K562 (cell line): Measurements from ENCODE around the gene MEA1. TPM values are rescaled to one million over a fixed set of nuclear protein-coding genes. Genes with fewer than 3 reads are reported as not detected.
A peak's percentile ranks its signal among the peaks of the same experiment; 100 is the strongest.

Experiments used
- ATF7 ChIP-seq: fragments of 450-650 bp; IDR thresholded peaks from 2 replicates; pipeline ENCODE4 v1.7.1; 2014; ENCODE audit warnings: mild to moderate bottlenecking, moderate library complexity
- CBX3 ChIP-seq, 2 experiments: IDR thresholded peaks; 1 replicate in 1 of 2; 2 replicates in 1 of 2; pipeline ENCODE4 v1.6.1; 2012; ENCODE audit warnings: inconsistent platforms in 2 of 2, low read length in 2 of 2, borderline replicate concordance in 1 of 2, control low read depth in 1 of 2
- EP400 ChIP-seq: fragments of 450-650 bp; IDR thresholded peaks from 2 replicates; pipeline ENCODE4 v1.6.1; 2017; ENCODE audit warnings: antibody characterized with exemption, mild to moderate bottlenecking, moderate library complexity
- FOS ChIP-seq: IDR thresholded peaks from 3 replicates; pipeline ENCODE4 v1.6.1; 2011; ENCODE audit not compliant: insufficient read length; ENCODE audit errors: extremely low read depth
- HDAC8 ChIP-seq: fragments of 450-650 bp; IDR thresholded peaks from 2 replicates; pipeline ENCODE4 v1.6.1; 2016; ENCODE audit warnings: mild to moderate bottlenecking, missing genetic modification characterization, moderate library complexity, missing compliant biosample characterization
- HDGF ChIP-seq: fragments of 450-650 bp; IDR thresholded peaks from 2 replicates; pipeline ENCODE4 v1.6.1; 2016
- MTA3 ChIP-seq: fragments of 450-650 bp; formaldehyde crosslinking; IDR thresholded peaks from 2 replicates; pipeline ENCODE4 v1.6.1; 2017; ENCODE audit warnings: mild to moderate bottlenecking, borderline replicate concordance
- NCOA4 ChIP-seq: fragments of 450-650 bp; IDR thresholded peaks from 2 replicates; pipeline ENCODE4 v1.6.1; 2018; ENCODE audit warnings: mild to moderate bottlenecking; ENCODE audit not compliant: partially characterized antibody
- NFE2L1 ChIP-seq: fragments of 450-650 bp; IDR thresholded peaks from 2 replicates; pipeline ENCODE4 v1.6.1; 2016; ENCODE audit warnings: missing genetic modification characterization, low read depth, mild to moderate bottlenecking, missing compliant biosample characterization, moderate library complexity, borderline replicate concordance
- NR1H2 ChIP-seq: sonication (generic); formaldehyde crosslinking; IDR thresholded peaks from 2 replicates; pipeline ENCODE4 v1.4.0; 2020; ENCODE audit warnings: mild to moderate bottlenecking, missing genetic modification reagents
- PKNOX1 ChIP-seq: fragments of 450-650 bp; IDR thresholded peaks from 2 replicates; pipeline ENCODE4 v1.6.1; 2016
- POLR2H ChIP-seq: IDR thresholded peaks from 2 replicates; pipeline ENCODE4 v1.6.1; 2016; ENCODE audit warnings: missing genetic modification characterization, low read depth, mild to moderate bottlenecking, control low read depth, missing compliant biosample characterization, moderate library complexity
- PURB ChIP-seq: sonication (generic); formaldehyde crosslinking; IDR thresholded peaks from 2 replicates; pipeline ENCODE4 v1.9.0; 2021; ENCODE audit warnings: low read depth, mild to moderate bottlenecking, missing genetic modification reagents
- TEAD2 ChIP-seq: fragments of 450-650 bp; IDR thresholded peaks from 2 replicates; pipeline ENCODE4 v1.6.1; 2016; ENCODE audit warnings: missing genetic modification characterization, control low read depth, missing compliant biosample characterization
- TFAP4 ChIP-seq: sonication (generic); formaldehyde crosslinking; IDR thresholded peaks from 2 replicates; pipeline ENCODE4 v1.8.0; 2022; ENCODE audit warnings: missing genetic modification reagents, mild to moderate bottlenecking, moderate library complexity, borderline replicate concordance
- TRIM25 ChIP-seq: fragments of 450-650 bp; IDR thresholded peaks from 2 replicates; pipeline ENCODE4 v1.7.0; 2016; ENCODE audit warnings: borderline replicate concordance
- ZBTB7A ChIP-seq: IDR thresholded peaks from 2 replicates; pipeline ENCODE4 v1.6.1; 2011; ENCODE audit warnings: low read depth, mild to moderate bottlenecking, low read length, moderate library complexity, borderline replicate concordance; ENCODE audit not compliant: control insufficient read depth
- ZNF134 ChIP-seq: fragments of 250-450 bp; sonication (Bioruptor Pico); conservative IDR thresholded peaks from 2 replicates; pipeline ENCODE4 v1.4.0; 2020
- ZNF586 ChIP-seq: fragments of 450-650 bp; formaldehyde crosslinking; conservative IDR thresholded peaks from 2 replicates; pipeline ENCODE4 v1.4.0; 2020; ENCODE audit warnings: mild to moderate bottlenecking, moderate library complexity
- ZNF592 ChIP-seq: fragments of 450-650 bp; IDR thresholded peaks from 2 replicates; pipeline ENCODE4 v1.6.1; 2017; ENCODE audit warnings: antibody characterized with exemption, mild to moderate bottlenecking
- polyA plus RNA-seq, 8 experiments: library from polyadenylated mRNA; depleted of rRNA in 4 of 8; stranded (reverse) in 5 of 8; unstranded in 3 of 8; fragments of >200 nt; fragmentation: Nextera tagmentation in 2 of 8; fragmentation: Illumina TruSeq in 1 of 8; extraction: Ambion mirVana in 2 of 8; extraction: Trizol in 1 of 8; gene quantifications; 2 replicates each; pipeline versions ENCODE4 v1.2.1 to v1.2.3, GENCODE V29; 2011 to 2014; ENCODE audit warnings: inconsistent platforms in 1 of 8, missing spikeins in 1 of 8
- total RNA-seq, 7 experiments: library from RNA; depleted of rRNA in 6 of 7; stranded (reverse); fragments of >200 nt in 6 of 7; fragmentation: Illumina TruSeq in 2 of 7; extraction: Trizol in 2 of 7; gene quantifications; 2 replicates each; pipeline versions ENCODE4 v1.2.1 to v1.2.3, GENCODE V29; 2011 to 2021; ENCODE audit warnings: low replicate concordance in 1 of 7

The MEA1 gene
- total and polyA plus RNA-seq, 9 of the 15 experiments (the other 6 are each of a cell fraction or from before 2014, with no cell fraction given) = 86.8 to 210 (median 152) TPM

- TF ChIP-seq ZNF592 (peak; percentile 70), MTA3 (peak; percentile 78), HDAC8 (tag) (0 out of 2 replicates have a peak, but pooled peaks have one; percentile 28), TFAP4 (no peak; the same call in 1 of the 2 replicates), CBX3 (IDR thresholded peaks at IDR 0.05; ENCODE audit: borderline replicate concordance in 1 of 2, low read length in 2 of 2) (no peak), EP400 (no peak), POLR2H (tag) (no peak), NFE2L1 (peak; percentile 81), TEAD2 (no peak), PURB (no peak), NCOA4 (no peak), ZNF586 (CRISPR knock-in tag) (no peak), PKNOX1 (peak; percentile 92), FOS (peak; percentile 77), HDGF (0 out of 2 replicates have a peak, but pooled peaks have one; percentile 67), ZBTB7A (peak; percentile 81; the same call in 1 of the 2 replicates), ATF7 (peak; percentile 74; the same call in 1 of the 2 replicates), TRIM25 (no peak), NR1H2 (CRISPR knock-in tag) (no peak), ZNF134 (CRISPR knock-in tag) (no peak)
Measured at GRCh38 chr6:42970871-42971612, 42.7 kb downstream of the MEA1 start (continued).
